DMS153 treated with DMSO at 0.1 percent for 48 hours (cell line): ENCODE measurements around the gene ITCH.

Experiments
- DNase-seq: peaks from one replicate; lab custom pipeline; 2025; ENCODE audit not compliant: unreplicated experiment; lab: John Stamatoyannopoulos, UW

ITCH gene

DNA sequence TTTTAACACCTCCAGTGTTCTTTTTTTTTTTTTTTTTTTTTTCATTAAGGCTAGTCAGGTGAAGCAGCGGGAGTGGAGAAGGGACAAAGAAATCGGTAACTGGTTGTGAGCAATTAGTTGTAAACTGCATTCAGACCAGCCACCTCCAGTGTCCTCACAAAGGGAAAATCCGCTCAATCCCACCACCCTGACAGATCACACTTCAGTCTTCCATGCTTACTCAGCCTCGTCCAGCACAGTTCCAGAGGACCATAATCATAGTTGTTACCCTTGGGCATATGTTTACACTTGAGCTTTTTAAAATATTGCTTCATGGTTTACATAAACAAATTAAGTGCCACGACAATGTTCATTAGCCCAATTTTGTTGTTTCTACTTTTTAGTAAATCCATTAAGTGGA lies 163.4 kb downstream of the ITCH start:
- DNase-seq: no peak

- no peak for DNase-seq
Measured at GRCh38 chr20:34527016-34527415, 163.9 kb downstream of the ITCH start.

- DNase-seq: no peak
Measured at GRCh38 chr20:34528921-34529297, 165.8 kb downstream of the ITCH start.

DNA sequence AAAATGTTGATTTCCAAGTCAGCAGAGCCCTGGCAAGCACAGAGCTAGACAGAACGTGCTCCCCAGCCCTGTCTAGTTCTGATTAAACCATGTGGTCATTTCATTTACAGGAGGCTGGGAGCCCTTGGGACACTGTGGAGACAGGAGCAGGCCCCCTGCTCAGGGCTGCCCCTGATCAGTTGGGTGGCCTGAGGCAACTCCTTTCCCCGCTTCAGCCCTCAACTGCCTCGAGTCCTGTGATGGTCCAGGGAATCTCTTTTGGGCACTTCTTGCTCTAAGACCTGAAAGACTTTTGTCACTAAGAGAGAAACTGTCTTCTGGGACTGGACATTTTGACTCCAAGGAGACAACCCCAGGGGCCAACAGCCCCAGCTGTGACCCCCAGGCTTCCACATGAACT lies 166.7 kb downstream of the ITCH start:
- DNase-seq: no peak

GRCh38 chr20:34530342-34530741 lies 167.3 kb downstream of the ITCH start:
- DNase-seq: no peak

DNA sequence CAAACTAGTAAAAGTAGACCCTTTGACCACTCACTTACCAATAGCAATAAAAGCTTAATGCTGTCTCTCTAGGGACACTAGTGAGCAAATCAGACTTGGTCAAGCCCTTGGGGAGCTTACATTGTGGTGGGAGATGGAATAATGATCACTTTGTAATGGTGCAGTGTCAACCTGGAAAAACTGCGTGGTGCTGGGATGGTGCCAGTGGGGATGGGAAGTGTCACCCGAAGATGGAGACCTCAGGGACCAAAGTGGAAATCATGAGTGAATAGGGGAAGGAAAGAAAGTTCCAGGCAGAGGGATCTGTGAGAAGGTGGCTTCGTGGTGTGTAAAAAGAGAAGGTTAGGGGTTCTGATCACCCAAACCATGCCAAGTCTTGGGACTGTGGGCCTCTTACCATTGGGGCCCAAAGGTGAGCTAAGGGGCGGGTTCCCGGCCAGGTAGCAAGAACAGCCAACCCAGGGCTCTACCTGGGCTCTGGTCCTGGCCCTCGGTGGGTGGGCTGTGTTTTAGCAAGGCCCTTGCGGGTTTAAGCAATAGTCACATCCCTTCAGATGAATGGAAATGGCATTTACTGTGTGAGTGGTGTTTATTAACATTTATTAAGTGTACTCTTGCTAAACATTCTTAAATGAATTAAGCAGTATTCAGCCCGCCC lies 168.7 kb downstream of the ITCH start:
- DNase-seq: no peak

DNA sequence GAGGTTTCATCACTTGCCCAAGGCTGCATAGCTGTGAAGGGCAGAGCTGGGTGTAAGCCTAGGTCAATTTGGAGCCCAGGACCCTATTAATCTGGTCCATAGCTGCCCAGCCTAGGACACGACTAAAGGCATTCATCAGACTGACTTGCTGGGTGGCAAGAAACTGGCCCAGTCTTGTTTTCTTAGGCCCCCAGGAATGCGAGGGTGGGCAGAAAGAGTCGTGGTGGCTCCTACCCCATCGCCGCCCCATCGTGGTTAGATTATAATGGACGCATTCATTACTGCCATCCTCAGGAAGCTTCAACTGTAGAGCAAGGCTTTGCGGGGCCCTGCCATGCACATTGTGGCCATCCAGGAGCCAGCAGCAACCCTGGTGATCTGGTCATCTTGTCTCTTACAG lies 169.2 kb downstream of the ITCH start:
- no peak for DNase-seq

- DNase-seq: no peak
Measured at GRCh38 chr20:34532756-34533155, 169.7 kb downstream of the ITCH start.

DNA sequence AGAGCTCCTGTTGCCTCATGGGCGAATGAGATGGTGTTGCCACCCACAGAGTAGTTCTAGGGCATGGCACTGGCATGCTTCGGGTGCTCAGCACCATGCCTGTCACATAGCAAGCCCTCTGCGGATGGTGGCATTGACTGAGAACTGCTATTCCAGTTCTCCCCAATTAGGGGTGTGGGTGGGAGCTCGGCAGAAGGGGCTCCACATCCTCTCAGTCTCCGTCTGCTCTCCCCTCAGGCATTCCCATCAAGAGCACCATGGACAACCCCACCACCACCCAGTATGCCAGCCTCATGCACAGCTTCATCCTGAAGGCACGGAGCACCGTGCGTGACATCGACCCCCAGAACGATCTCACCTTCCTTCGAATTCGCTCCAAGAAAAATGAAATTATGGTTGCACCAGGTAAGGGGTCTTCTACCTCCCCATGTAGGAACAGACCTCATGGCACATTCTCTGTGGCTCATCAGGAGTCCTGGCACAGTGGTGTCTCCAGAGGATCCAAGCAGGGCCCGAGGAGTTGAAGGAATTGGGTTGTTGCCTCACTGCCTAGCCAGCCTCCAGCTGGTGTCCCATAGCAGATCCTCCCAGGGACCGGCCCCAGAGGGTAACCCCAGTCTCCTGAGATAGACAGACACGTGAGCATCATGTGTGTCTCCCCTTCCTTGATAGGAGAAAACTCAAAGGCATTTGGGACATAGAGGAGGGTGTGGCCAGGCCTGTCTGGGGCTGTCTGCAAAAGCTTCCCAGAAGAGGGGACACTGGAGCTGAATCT lies 171.5 kb downstream of the ITCH start:
- no peak for DNase-seq

DNA sequence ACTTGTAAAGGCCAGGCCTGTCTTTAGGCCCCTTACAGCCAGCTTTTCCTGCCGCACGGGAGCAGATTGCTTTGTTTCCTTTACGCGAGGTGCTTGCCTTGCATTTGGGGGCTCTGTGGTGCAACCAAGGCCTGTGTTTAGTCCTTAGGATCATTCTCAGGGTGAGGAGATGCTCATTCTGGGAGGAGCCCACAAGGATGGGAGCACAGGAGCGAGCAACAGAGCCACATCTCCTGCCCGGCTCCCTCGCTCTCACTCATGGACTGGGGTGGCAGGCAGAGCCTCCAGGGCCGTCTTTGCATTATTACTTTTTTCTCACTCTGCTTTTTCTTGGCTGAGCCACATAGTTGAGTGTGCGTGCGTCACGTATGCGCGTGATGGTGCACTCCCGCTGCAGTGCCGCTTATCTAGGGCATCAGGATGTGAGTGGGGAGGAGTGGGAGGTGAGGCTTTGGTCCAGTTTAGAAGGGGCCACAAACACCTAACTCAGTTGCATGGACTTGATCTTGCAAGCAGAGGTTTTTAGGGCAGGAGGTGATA lies 172.3 kb downstream of the ITCH start:
- DNase-seq: no peak

DNA sequence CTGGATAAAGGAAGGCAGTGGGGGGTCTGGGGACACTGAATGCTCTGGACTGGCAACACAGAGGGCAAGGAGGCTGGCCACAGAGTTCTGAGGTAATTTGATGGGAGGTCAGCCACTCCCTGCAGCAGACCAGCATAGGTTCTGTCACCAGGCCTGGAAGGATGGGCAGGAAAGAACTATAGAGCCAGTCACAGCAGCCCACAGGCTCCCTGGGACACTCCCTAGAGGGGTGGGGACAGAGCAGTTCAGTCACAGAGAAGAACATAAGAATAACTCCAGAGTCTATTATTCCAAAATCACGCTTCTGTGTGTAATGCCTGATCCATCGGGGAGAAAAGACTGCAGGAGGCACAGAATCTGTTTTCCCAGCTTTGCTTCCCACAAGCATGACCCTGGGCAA lies 172.8 kb downstream of the ITCH start:
- DNase-seq: no peak

- DNase-seq: no peak
Measured at GRCh38 chr20:34536798-34537394, 173.8 kb downstream of the ITCH start.

DNA sequence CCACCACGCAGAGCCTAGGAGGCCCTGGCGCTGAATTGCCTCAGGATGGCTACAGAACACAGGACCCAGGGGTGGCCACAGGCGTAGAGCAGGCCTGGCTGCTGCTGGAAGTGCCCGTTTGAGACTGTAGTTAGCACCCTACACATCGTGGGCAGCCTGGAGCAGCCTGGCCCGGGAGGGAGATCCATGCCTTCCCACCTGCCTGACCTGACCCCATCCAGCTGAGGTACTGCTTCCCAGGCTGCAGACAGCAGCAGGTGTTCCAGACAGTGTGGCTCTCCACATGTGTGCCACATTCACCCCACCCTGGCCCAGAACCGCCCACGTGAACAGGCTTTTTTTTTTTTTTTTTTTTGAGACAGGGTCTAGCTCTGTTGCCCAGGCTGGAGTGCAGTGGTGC lies 174.6 kb downstream of the ITCH start:
- DNase-seq: no peak

DNA sequence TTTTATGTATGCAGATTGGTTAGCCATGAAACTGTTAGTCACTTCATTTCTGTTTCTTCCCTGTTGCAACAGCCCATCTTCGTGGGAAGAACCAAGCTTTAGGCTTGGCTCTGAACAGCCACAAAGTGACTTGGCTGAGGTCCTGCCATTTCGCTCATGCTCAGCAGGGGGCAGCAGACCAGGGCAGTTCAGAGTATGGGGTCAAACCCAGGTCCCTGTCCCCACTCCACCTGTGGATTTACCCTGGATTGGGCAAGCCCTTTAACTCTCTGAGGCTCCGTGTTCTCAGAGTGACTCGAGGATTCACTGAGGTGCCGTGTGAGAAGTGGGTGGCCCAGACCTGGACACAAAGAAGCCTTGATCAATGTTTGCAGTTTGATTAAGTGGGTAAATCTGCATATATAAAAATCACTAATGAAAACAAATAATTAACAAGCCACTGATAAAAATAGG lies 175.6 kb downstream of the ITCH start:
- DNase-seq: no peak

DNA sequence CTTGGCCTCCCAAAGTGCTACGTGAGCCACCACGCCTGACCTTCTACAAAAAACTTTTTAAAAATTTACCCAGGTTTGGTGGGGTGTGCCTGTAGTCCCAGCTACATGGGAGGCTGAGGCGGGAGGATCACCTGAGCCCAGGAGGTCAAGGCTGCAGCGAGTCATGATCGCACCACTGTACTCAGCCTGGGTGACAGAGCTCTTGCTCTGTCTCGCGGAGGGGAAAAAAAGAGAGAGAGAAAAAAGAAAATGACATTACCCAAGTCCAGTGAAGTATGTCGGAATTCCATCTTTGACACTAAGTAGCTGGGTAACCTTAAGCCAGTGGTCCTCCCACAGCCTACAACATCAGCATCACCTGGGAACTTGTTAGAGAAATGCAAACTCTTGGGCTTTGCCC lies 176.7 kb downstream of the ITCH start:
- no peak for DNase-seq

DNA sequence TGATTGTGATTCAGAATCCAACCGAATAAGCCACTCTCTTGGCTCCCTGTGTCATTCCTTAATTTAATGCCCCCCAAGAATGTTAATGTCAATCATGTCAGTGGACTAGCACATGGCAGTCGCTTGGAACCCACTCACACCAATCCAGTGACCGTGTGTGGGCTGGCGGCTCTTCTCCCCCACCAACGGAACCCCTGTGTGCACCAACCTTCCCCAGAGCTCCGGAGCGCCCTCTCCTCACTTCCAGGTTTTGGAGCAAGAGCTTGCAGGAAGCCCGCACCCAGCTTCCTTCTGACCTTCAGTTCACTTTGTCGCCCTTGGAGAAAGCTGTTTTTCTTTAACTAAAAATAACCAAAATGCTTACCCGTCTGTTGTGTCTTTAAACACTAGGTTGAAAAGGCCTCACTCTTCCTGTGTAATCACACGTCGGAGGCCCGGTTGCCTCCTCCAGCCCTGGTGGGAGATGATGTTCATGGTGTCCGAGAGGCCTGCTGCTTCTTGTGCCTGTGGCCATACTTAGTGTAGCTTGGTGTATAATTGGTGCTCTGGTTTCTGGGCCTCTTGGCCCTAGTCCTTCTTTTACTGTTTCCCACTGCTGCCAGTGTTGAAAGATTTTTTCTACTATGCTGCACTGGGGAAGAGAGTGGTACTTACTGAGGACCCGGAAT lies 177.7 kb downstream of the ITCH start:
- DNase-seq: no peak

- DNase-seq: no peak
Measured at GRCh38 chr20:34541264-34541901, 178.3 kb downstream of the ITCH start.

- DNase-seq: no peak
Measured at GRCh38 chr20:34541917-34542316, 178.8 kb downstream of the ITCH start.

DNA sequence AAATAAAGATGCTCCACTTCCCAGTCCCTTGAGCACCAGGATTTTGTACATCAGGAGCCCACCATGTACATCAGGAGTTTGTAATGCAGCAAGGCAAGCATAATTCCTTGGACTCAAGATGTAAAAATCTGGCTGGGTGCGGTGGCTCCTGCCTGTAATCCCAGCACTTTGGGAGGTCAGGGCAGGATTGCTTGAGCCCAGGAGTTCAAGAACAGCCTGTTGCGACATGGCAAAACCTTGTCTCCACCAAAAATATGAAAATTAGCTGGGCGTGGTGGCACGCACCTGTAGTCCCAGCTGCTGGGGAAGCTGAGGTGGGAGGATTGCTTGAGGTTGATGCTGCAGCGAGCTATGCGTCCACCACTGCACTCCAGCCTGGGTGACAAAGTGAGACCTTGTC lies 179.4 kb downstream of the ITCH start:
- DNase-seq: no peak

DNA sequence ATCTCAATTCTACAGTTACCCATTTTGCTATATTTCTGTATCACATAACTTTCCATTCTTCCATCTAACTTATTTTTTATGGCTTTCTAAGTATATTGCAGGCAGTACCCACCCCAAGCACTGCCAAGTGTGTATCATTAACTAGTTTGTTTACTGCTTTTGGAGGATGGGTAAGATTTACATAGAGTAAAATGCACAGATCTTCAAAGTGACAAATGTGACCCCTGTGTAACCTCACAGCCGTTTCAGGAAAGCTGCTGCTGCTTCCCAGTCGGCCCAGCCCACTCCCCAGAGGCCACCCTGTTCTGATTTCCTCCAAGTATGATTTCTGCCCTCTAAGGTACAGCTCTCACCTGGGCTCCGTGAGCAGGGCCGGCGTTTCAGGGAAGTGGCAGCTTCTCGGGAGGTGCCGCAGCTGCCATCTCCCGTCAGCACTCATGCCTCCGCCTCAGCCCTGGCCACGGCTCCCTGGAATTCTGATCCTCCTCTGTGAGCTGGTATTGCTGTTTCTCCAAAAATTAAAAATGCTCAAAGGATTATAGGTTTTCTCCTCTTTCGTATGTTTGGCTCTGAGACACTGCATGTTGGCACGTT lies 180.5 kb downstream of the ITCH start:
- no peak for DNase-seq
